GM23248 (cell line): Measurements from ENCODE around the gene RAPSN.

ENCODE experiments used
- EZH2 ChIP-seq: fragments of 200-600 bp; sonication (generic); IDR thresholded peaks from 2 replicates; pipeline ENCODE4 v1.6.1; 2018; ENCODE audit warnings: antibody characterized with exemption, mild to moderate bottlenecking; ENCODE audit not compliant: insufficient read depth, poor library complexity, severe bottlenecking
- EZH2phosphoT487 ChIP-seq: fragments of 200-600 bp; sonication (generic); IDR thresholded peaks from 2 replicates; pipeline ENCODE4 v1.6.1; 2018; ENCODE audit warnings: antibody characterized with exemption, moderate library complexity, mild to moderate bottlenecking, low read depth; ENCODE audit not compliant: insufficient read depth

DNA sequence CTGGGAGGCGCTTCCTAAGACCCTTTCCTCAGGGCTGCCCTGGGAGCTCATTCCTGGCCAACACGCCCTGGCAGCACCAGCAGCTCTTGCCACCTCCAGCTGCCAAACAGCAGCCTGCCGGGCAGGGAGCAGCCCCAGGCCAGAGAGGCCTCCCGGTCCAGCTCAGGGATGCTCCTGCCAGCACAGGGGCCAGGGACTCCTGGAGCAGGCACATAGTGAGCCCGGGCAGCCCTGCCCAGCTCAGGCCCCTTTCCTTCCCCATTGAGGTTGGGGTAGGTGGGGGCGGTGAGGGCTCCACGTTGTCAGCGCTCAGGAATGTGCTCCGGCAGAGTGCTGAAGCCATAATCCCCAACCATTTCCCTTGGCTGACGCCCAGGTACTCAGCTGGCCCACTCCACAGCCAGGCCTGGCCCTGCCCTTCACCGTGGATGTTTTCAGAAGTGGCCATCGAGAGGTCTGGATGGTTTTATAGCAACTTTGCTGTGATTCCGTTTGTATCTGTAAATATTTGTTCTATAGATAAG is 32.9 kb downstream of the RAPSN start:
- TF ChIP-seq EZH2 = no peak
- no peak for TF ChIP-seq EZH2phosphoT487
